DND-41 (cell line): Measurements from ENCODE around the gene PALMD.

Experiments used
- ATAC-seq: fragments of 200-7000 bp; cut with Tn5 transposase; 3 replicates; pipeline ENCODE4 v1.9.1; 2021; ENCODE audit warnings: low read depth; ENCODE audit not compliant: insufficient read depth
- DNase-seq: peaks from one replicate; pipeline ENCODE4 v3.0.0-alpha.2; 2020
- H2AFZ ChIP-seq: 2 replicates; pipeline ENCODE4 v1.6.0; 2012; ENCODE audit warnings: low read depth, low read length
- H3K27ac ChIP-seq: 2 replicates; pipeline ENCODE4 v1.5.1; 2012; ENCODE audit warnings: low read length, inconsistent platforms
- H3K27me3 ChIP-seq: fragments of 200-600 bp; sonication (generic); 2 replicates; pipeline ENCODE4 v1.6.0; 2012; ENCODE audit warnings: low read length, mild to moderate bottlenecking, inconsistent platforms; ENCODE audit not compliant: insufficient read depth, poor library complexity
- H3K36me3 ChIP-seq: 2 replicates; pipeline ENCODE4 v1.5.1; 2012; ENCODE audit warnings: low read length, inconsistent platforms; ENCODE audit not compliant: insufficient read depth
- H3K4me1 ChIP-seq: 2 replicates; pipeline ENCODE4 v1.5.1; 2012; ENCODE audit warnings: mild to moderate bottlenecking, low read length; ENCODE audit not compliant: insufficient read depth
- H3K4me2 ChIP-seq: 2 replicates; pipeline ENCODE4 v1.6.0; 2012; ENCODE audit warnings: mild to moderate bottlenecking, moderate library complexity, low read length, inconsistent platforms; ENCODE audit not compliant: insufficient read depth
- H3K4me3 ChIP-seq, 2 experiments: fragments of 200-600 bp in 1 of 2; shearing (Covaris generic) in 1 of 2; 2 replicates each; pipeline ENCODE4 v1.5.1; 2012 to 2016; ENCODE audit warnings: inconsistent platforms in 2 of 2, low read length in 2 of 2, mild to moderate bottlenecking in 2 of 2, low read depth in 1 of 2, moderate library complexity in 1 of 2
- H3K79me2 ChIP-seq: 2 replicates; pipeline ENCODE4 v1.6.0; 2012; ENCODE audit warnings: low read length, inconsistent platforms; ENCODE audit not compliant: insufficient read depth
- H3K9ac ChIP-seq: 2 replicates; pipeline ENCODE4 v1.6.0; 2012; ENCODE audit warnings: low read depth, mild to moderate bottlenecking, inconsistent platforms, low read length, moderate library complexity
- H3K9me3 ChIP-seq: 2 replicates; pipeline ENCODE4 v1.5.1; 2012; ENCODE audit warnings: low read length, moderate library complexity, mild to moderate bottlenecking, inconsistent platforms; ENCODE audit not compliant: insufficient read depth, severe bottlenecking
- H4K20me1 ChIP-seq: 2 replicates; pipeline ENCODE4 v1.6.0; 2012; ENCODE audit warnings: low read length; ENCODE audit not compliant: insufficient read depth
- EZH2 ChIP-seq: IDR thresholded peaks from 3 replicates; pipeline ENCODE4 v1.6.1; 2012; ENCODE audit warnings: borderline replicate concordance, low read depth, mild to moderate bottlenecking, moderate library complexity, low read length, inconsistent platforms; ENCODE audit not compliant: severe bottlenecking
- TF ChIP-seq, protein P1 (sequence below): IDR thresholded peaks from 2 replicates; pipeline ENCODE4 v1.5.1; 2012; ENCODE audit warnings: borderline replicate concordance, low read length, moderate library complexity, mild to moderate bottlenecking; ENCODE audit not compliant: poor library complexity, severe bottlenecking; ENCODE audit errors: extremely low read depth

Gene PALMD

DNA sequence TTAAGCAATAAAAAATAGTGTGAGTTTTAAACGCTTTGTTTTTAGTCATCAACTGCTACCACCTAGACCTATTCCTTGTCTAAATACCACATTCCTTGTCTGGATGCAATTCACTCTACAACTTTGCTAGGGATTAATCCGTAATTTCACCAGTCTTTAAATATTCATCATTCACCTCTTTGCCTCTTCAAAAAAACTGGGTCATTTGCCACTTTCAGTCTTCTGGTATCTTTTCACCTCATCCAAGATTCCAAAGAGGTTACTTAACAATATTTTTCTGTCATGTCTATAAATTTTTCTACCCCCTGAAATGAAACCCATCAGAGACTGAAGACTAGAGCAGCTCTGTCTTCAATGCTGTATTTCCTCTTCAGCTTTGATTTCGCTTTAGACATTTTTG lies 9.5 kb downstream of the PALMD start:
- H3K9ac ChIP-seq = no peak overlapping the region
- DNase-seq (no peak), ATAC-seq (no peak)
- H3K9me3 ChIP-seq = no peaks in the 10 kb centered on the region
- no peaks in the 10 kb centered on the region for H3K4me1 ChIP-seq
- no peak overlapping the region for H2AFZ ChIP-seq
- H3K27me3 ChIP-seq = no peaks in the 10 kb centered on the region
- H3K27ac ChIP-seq = no peak overlapping the region
- H3K4me2 ChIP-seq = no peak overlapping the region
- no peak overlapping the region for H3K4me3 ChIP-seq
- no peaks in the 10 kb centered on the region for H3K36me3 ChIP-seq
- TF ChIP-seq EZH2 = no peak
- TF ChIP-seq, protein P1, sequence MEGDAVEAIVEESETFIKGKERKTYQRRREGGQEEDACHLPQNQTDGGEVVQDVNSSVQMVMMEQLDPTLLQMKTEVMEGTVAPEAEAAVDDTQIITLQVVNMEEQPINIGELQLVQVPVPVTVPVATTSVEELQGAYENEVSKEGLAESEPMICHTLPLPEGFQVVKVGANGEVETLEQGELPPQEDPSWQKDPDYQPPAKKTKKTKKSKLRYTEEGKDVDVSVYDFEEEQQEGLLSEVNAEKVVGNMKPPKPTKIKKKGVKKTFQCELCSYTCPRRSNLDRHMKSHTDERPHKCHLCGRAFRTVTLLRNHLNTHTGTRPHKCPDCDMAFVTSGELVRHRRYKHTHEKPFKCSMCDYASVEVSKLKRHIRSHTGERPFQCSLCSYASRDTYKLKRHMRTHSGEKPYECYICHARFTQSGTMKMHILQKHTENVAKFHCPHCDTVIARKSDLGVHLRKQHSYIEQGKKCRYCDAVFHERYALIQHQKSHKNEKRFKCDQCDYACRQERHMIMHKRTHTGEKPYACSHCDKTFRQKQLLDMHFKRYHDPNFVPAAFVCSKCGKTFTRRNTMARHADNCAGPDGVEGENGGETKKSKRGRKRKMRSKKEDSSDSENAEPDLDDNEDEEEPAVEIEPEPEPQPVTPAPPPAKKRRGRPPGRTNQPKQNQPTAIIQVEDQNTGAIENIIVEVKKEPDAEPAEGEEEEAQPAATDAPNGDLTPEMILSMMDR = no peak
- no peaks in the 10 kb centered on the region for H3K79me2 ChIP-seq
- H4K20me1 ChIP-seq = no peaks in the 10 kb centered on the region

GRCh38 chr1:99656701-99657100 lies 10.8 kb downstream of the PALMD start:
- ATAC-seq (no peak), DNase-seq (no peak)
- Histone ChIP-seq H3K9me3 (no peaks in the 10 kb centered on the region), H3K27me3 (no peaks in the 10 kb centered on the region), H3K4me2 (no peak overlapping the region), H3K36me3 (no peaks in the 10 kb centered on the region), H3K9ac (no peak overlapping the region), H3K27ac (no peak overlapping the region), H3K4me1 (no peaks in the 10 kb centered on the region), H4K20me1 (no peaks in the 10 kb centered on the region), H3K79me2 (no peaks in the 10 kb centered on the region), H3K4me3 (no peak overlapping the region), H2AFZ (no peak overlapping the region)
- TF ChIP-seq, protein P1 = no peak
- no peak for TF ChIP-seq EZH2

GRCh38 chr1:99657213-99658030 lies 11.5 kb downstream of the PALMD start:
- Histone ChIP-seq H2AFZ (no peak overlapping the region), H3K4me3 (no peak overlapping the region), H3K4me2 (no peak overlapping the region), H3K79me2 (no peaks in the 10 kb centered on the region), H3K9me3 (no peaks in the 10 kb centered on the region), H4K20me1 (no peaks in the 10 kb centered on the region), H3K27ac (no peak overlapping the region), H3K9ac (no peak overlapping the region), H3K4me1 (no peaks in the 10 kb centered on the region), H3K27me3 (no peaks in the 10 kb centered on the region), H3K36me3 (no peaks in the 10 kb centered on the region)
- no peak for ATAC-seq
- no peak for DNase-seq
- no peak for TF ChIP-seq EZH2
- TF ChIP-seq, protein P1 = no peak

DNA sequence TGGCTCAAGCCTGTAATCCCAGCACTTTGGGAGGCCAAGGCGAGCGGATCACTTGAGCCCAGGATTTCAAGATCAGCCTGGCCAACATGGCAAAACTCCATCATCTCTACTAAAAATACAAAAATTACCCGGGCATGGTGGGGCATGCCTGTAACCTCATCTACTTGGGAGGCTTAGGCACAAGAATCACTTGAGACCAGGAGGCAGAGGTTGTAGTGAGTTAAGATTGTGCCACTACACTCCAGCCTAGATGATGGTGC lies 12.0 kb downstream of the PALMD start:
- TF ChIP-seq EZH2 = no peak
- TF ChIP-seq, protein P1 = no peak
- H3K9ac ChIP-seq = no peak overlapping the region
- H4K20me1 ChIP-seq = no peaks in the 10 kb centered on the region
- no peak overlapping the region for H3K4me3 ChIP-seq
- no peak overlapping the region for H3K27ac ChIP-seq
- DNase-seq = no peak
- no peaks in the 10 kb centered on the region for H3K9me3 ChIP-seq
- no peaks in the 10 kb centered on the region for H3K36me3 ChIP-seq
- no peak overlapping the region for H2AFZ ChIP-seq
- no peak for ATAC-seq
- H3K4me1 ChIP-seq = no peaks in the 10 kb centered on the region
- H3K79me2 ChIP-seq = no peaks in the 10 kb centered on the region
- H3K4me2 ChIP-seq = no peak overlapping the region
- H3K27me3 ChIP-seq = no peaks in the 10 kb centered on the region
